Ishikawa (cell line): ENCODE measurements around the gene CEP43.

Source experiments
- CEBPB ChIP-seq: IDR thresholded peaks from 2 replicates; pipeline ENCODE4 v1.6.1; 2012
- CREB1 ChIP-seq: IDR thresholded peaks from 2 replicates; pipeline ENCODE4 v1.6.1; 2012; ENCODE audit warnings: low read depth
- EGR1 ChIP-seq: IDR thresholded peaks from 2 replicates; pipeline ENCODE4 v1.6.1; 2012
- EP300 ChIP-seq: IDR thresholded peaks from 2 replicates; pipeline ENCODE4 v1.6.1; 2012; ENCODE audit warnings: borderline replicate concordance
- FOXM1 ChIP-seq: IDR thresholded peaks from 2 replicates; pipeline ENCODE4 v1.6.1; 2012; ENCODE audit warnings: low read depth, borderline replicate concordance
- NFIC ChIP-seq: IDR thresholded peaks from 2 replicates; pipeline ENCODE4 v1.6.1; 2012
- RAD21 ChIP-seq: IDR thresholded peaks from 2 replicates; pipeline ENCODE4 v1.6.1; 2012; ENCODE audit warnings: low read depth
- TAF1 ChIP-seq: IDR thresholded peaks from 2 replicates; pipeline ENCODE4 v1.6.1; 2012; ENCODE audit warnings: low read depth, mild to moderate bottlenecking
- TCF12 ChIP-seq: IDR thresholded peaks from 2 replicates; pipeline ENCODE4 v1.6.1; 2012; ENCODE audit warnings: low read depth
- TEAD4 ChIP-seq: IDR thresholded peaks from 2 replicates; pipeline ENCODE4 v1.6.1; 2012
- YY1 ChIP-seq: IDR thresholded peaks from 2 replicates; pipeline ENCODE4 v1.6.1; 2012; ENCODE audit warnings: low read depth
- ZBTB7A ChIP-seq: IDR thresholded peaks from 2 replicates; pipeline ENCODE4 v1.6.1; 2012; ENCODE audit warnings: low read depth
- TF ChIP-seq, protein P1 (sequence below): IDR thresholded peaks from 2 replicates; pipeline ENCODE4 v1.6.1; 2012
- TF ChIP-seq, protein P2 (sequence below): IDR thresholded peaks from 2 replicates; pipeline ENCODE4 v1.6.1; 2012; ENCODE audit warnings: low read depth, mild to moderate bottlenecking
- TF ChIP-seq, protein P3 (sequence below): IDR thresholded peaks from 2 replicates; pipeline ENCODE4 v1.6.1; 2012

Gene CEP43

DNA sequence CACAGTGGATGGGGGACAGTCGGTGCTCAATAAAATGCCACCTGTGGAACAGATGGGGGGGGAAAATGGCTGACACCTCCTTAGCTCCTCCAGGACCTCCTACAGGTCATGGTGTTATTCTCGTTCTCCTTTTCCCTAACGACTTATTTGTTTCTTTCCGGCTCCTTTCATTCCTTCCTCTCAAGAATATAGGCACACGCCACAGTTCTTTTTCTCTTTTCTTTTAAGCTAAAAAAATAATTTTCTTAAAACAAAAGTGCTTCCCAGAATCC, 41.5 kb upstream of the CEP43 start:
- TF ChIP-seq CEBPB (no peak), NFIC (no peak), YY1 (no peak), TAF1 (no peak), EP300 (no peak), CREB1 (no peak), ZBTB7A (no peak), FOXM1 (no peak), TCF12 (no peak), TEAD4 (no peak), EGR1 (no peak), RAD21 (no peak)
- TF ChIP-seq, protein P1, sequence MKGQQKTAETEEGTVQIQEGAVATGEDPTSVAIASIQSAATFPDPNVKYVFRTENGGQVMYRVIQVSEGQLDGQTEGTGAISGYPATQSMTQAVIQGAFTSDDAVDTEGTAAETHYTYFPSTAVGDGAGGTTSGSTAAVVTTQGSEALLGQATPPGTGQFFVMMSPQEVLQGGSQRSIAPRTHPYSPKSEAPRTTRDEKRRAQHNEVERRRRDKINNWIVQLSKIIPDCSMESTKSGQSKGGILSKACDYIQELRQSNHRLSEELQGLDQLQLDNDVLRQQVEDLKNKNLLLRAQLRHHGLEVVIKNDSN = no peak
- TF ChIP-seq, protein P2, sequence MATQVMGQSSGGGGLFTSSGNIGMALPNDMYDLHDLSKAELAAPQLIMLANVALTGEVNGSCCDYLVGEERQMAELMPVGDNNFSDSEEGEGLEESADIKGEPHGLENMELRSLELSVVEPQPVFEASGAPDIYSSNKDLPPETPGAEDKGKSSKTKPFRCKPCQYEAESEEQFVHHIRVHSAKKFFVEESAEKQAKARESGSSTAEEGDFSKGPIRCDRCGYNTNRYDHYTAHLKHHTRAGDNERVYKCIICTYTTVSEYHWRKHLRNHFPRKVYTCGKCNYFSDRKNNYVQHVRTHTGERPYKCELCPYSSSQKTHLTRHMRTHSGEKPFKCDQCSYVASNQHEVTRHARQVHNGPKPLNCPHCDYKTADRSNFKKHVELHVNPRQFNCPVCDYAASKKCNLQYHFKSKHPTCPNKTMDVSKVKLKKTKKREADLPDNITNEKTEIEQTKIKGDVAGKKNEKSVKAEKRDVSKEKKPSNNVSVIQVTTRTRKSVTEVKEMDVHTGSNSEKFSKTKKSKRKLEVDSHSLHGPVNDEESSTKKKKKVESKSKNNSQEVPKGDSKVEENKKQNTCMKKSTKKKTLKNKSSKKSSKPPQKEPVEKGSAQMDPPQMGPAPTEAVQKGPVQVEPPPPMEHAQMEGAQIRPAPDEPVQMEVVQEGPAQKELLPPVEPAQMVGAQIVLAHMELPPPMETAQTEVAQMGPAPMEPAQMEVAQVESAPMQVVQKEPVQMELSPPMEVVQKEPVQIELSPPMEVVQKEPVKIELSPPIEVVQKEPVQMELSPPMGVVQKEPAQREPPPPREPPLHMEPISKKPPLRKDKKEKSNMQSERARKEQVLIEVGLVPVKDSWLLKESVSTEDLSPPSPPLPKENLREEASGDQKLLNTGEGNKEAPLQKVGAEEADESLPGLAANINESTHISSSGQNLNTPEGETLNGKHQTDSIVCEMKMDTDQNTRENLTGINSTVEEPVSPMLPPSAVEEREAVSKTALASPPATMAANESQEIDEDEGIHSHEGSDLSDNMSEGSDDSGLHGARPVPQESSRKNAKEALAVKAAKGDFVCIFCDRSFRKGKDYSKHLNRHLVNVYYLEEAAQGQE = no peak

DNA sequence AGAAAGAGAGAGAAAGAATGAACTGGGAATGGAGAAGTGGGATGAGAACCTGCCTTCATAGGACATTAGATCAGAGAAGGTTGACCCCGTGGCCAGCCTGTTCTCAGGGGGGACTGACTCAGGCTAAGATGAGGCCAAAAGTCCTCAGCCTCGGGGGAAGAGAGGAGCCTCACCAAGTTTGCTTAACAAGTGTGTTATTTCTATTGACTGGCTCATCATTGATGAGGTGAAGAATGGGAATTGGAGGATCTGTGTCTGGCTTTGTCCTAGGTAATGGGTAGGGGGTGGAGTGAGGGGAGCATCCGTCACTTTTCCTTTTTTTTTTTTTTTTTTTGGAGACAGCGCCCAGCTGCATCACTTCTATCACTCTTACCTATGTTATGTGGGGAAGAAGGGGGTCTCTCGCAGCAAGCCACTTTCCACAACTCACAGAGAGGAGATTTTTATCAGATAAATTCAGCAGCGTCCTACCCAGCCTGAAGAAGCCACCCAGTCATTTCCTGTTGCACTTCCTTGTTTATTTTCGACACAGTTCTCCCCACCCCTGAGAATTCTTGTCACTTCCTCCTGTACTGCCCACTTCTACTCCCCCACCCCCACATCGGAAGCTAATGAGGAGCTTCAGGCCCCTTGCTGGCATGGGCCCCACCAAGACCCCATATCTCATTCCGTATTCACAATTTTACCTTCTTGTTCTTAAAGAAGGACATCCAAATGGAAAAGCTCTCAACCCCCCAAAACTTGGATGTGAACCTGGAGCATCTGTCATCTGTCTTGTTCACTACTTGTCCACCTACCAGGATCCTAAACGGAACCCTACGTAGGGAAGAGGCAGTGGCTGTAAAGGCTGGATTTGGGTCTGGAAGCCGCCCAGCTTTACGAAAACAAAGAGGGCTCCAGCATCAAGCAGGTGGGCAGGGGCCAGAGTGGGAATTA, 40.0 kb upstream of the CEP43 start:
- no peak for TF ChIP-seq YY1
- TF ChIP-seq CREB1 = no peak
- TF ChIP-seq, protein P1 = no peak
- TF ChIP-seq CEBPB = no peak
- TF ChIP-seq, protein P2 = no peak
- TF ChIP-seq EGR1 = no peak
- no peak for TF ChIP-seq NFIC
- TF ChIP-seq EP300 = no peak
- no peak for TF ChIP-seq ZBTB7A
- no peak for TF ChIP-seq RAD21
- TF ChIP-seq TEAD4 = no peak
- TF ChIP-seq TAF1 = no peak
- TF ChIP-seq, protein P3, sequence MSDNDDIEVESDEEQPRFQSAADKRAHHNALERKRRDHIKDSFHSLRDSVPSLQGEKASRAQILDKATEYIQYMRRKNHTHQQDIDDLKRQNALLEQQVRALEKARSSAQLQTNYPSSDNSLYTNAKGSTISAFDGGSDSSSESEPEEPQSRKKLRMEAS = no peak

DNA sequence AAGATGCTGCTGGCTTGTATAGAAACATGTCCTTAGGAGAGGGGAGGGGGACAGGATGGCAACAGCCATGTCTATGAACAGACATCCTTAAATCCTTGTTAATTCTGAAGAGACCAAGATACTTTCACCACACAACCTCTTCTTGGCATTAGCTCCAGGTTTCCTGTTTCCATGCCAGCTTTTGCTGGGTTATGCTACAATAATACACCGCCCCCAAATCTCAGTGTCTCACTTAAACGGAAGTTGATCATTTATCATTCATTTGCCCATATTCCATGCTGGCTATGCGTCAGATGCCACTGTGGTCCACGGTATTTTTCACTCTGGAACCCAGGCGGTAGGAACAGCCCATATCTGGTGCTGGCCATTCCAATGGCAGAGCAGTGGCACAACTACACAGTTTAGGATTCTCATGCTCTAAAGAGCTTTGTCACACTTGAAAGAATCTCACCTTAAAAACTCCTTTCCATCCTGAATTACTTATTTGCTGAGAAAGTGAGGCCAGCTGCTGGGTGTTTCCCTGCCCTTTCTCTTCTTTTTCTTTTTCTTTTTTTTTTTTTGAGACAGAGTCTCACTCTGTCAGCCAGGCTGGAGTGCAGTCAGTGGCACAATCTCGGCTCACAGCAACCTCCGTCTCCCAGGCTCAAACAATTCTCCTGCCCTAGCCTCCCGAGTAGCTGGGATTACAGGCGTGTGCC, 39.1 kb upstream of the CEP43 start:
- TF ChIP-seq NFIC = no peak
- no peak for TF ChIP-seq TCF12
- TF ChIP-seq FOXM1 = no peak
- TF ChIP-seq ZBTB7A = no peak
- no peak for TF ChIP-seq EGR1
- TF ChIP-seq, protein P3 = no peak
- no peak for TF ChIP-seq RAD21
- no peak for TF ChIP-seq YY1

DNA sequence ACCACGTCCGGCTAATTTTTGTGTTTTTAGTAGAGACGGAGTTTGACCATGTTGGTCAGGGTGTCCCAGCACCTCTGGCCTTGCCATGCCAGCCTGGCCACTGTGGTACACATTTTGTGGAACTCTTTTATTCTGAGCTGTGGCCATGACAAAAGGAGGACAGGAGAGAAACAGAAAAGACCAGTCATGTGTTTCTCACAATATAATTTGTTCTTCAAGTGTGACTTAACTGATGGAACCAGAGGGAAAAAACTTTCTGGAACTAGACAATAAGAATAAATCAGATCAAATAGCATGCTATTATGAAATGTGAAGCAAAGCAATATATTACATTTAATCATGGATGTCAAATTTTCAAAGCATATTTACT, 38.6 kb upstream of the CEP43 start:
- TF ChIP-seq CREB1 = no peak
- TF ChIP-seq CEBPB = no peak
- TF ChIP-seq TAF1 = no peak
- no peak for TF ChIP-seq YY1
- TF ChIP-seq, protein P3 = no peak
- TF ChIP-seq ZBTB7A = no peak
- no peak for TF ChIP-seq TCF12
- TF ChIP-seq, protein P1 = no peak
- no peak for TF ChIP-seq RAD21
- no peak for TF ChIP-seq EP300
- no peak for TF ChIP-seq TEAD4
- TF ChIP-seq EGR1 = no peak
- TF ChIP-seq, protein P2 = no peak
- TF ChIP-seq FOXM1 = no peak
- TF ChIP-seq NFIC = no peak
